GM12873 (cell line): ENCODE data around the gene ACTR10.

Experiments used
- TF ChIP-seq, protein P1 (sequence below): IDR thresholded peaks from 2 replicates; pipeline ENCODE4 v1.5.1; 2012; ENCODE audit warnings: low read depth, mild to moderate bottlenecking, moderate library complexity, low read length, control low read depth; ENCODE audit not compliant: insufficient read depth; ENCODE audit errors: missing control alignments

The ACTR10 gene

GRCh38 chr14:58196198-58196597, 3.8 kb upstream of the ACTR10 start:
- TF ChIP-seq, protein P1, sequence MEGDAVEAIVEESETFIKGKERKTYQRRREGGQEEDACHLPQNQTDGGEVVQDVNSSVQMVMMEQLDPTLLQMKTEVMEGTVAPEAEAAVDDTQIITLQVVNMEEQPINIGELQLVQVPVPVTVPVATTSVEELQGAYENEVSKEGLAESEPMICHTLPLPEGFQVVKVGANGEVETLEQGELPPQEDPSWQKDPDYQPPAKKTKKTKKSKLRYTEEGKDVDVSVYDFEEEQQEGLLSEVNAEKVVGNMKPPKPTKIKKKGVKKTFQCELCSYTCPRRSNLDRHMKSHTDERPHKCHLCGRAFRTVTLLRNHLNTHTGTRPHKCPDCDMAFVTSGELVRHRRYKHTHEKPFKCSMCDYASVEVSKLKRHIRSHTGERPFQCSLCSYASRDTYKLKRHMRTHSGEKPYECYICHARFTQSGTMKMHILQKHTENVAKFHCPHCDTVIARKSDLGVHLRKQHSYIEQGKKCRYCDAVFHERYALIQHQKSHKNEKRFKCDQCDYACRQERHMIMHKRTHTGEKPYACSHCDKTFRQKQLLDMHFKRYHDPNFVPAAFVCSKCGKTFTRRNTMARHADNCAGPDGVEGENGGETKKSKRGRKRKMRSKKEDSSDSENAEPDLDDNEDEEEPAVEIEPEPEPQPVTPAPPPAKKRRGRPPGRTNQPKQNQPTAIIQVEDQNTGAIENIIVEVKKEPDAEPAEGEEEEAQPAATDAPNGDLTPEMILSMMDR: no peak

DNA sequence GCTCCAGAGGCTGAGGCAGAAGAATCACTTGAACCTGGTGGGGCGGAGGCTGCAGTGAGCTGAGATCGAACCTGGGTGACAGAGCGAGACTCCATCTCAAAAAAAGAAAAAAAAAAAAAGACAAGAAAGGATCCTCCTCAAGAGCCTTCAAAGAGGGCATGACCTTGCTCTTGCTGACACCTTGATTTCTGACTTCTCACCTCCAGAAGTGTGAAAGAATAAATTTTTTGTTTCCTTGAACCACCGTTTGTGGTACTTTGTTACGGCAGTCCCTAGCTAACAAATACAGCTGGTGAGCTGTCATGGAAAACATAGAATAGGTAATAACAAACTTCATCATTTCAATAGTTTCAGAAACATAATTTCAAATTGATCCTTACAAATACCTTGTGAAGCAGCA, 1.9 kb upstream of the ACTR10 start:
- TF ChIP-seq, protein P1: no peak

- TF ChIP-seq, protein P1: no peak
These were observed 512 bp downstream of the ACTR10 start for GRCh38 chr14:58200480-58200841.

DNA sequence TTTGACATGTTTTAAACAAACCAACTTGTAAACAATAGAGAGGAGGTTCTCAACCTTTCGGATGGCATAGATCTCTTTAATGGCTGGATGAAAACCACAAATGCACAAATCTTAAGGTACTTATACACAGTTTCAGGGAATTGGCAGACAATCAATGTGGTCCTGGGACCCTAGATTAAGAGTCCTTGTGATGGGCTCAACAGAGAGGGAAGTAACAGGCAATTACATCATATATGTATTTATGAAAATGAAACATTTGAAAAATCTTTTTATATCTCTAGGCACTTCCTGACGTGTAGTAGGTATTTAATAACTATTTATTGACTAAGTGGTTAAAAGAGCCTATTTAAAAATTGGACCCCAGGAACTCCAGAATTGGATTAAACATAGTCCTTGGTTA, 897 bp downstream of the ACTR10 start:
- TF ChIP-seq, protein P1: no peak

GRCh38 chr14:58213176-58213575, 13.2 kb downstream of the ACTR10 start:
- TF ChIP-seq, protein P1: no peak

DNA sequence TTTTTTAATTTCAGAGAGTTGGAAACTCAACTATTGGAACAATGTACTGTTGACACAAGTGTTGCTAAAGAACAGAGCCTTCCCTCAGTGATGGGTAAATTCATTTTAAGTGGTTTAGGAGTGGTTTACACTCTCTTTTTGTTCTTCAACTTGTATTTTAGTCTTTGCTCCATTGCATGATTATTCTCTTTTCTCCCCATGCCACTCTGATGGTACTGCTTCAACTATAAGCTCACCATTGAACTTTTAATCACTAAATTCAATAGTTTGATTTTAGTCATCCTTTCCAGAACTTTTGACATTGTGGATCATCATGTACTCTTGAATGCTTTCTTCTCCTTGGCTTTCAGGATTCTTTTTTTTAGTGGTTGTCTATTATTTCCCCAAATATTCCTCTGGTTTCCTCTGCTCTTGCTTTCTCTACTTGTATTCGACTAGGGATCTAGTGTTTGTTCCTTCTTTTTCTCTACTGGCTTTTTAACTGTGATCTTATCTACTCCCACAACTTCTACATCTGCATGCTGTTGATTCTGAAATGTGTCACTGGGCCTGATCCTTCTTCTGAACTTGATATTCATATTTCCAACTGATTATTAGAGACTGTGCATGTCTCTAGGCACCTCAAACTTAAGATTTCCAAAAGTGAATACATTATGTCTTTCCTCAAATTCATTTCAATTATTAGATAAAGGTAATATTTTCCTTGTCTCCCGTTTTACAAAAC, 15.4 kb downstream of the ACTR10 start:
- TF ChIP-seq, protein P1: no peak

- TF ChIP-seq, protein P1: no peak
These were observed 16.6 kb downstream of the ACTR10 start for GRCh38 chr14:58216544-58216943.
